HepG2 (cell line): ENCODE results near the gene MPZL3. TPM values are rescaled to one million over a fixed set of nuclear protein-coding genes. Genes with fewer than 3 reads are reported as not detected.
A peak's percentile ranks its signal among the peaks of the same experiment; 100 is the strongest.

Source experiments
- AGO2 ChIP-seq: fragments of 200-400 bp; formaldehyde crosslinking; optimal IDR thresholded peaks from 2 replicates; pipeline ENCODE3; 2017; ENCODE audit warnings: mild to moderate bottlenecking, low read depth, low read length, moderate library complexity
- CBX5 ChIP-seq: sonication (generic); formaldehyde crosslinking; IDR thresholded peaks from 2 replicates; pipeline ENCODE4 v1.4.0; 2020; ENCODE audit warnings: missing genetic modification reagents, borderline replicate concordance
- EP300 ChIP-seq, 3 experiments: sonication (generic) in 1 of 3; formaldehyde crosslinking in 1 of 3; IDR thresholded peaks; 2 replicates each; pipeline versions ENCODE4 v1.5.1 to v1.6.1; 2011 to 2020; ENCODE audit warnings: low read depth in 2 of 3, low read length in 2 of 3, borderline replicate concordance in 1 of 3, improper control_type of control experiment in 1 of 3, mild to moderate bottlenecking in 1 of 3, missing genetic modification reagents in 1 of 3, moderate library complexity in 1 of 3
- FOSL2 ChIP-seq: sonication (generic); formaldehyde crosslinking; IDR thresholded peaks from 2 replicates; pipeline ENCODE4 v1.4.0; 2020; ENCODE audit warnings: missing genetic modification reagents
- HOXA3 ChIP-seq: sonication (generic); formaldehyde crosslinking; IDR thresholded peaks from 2 replicates; pipeline ENCODE4 v1.5.0; 2020; ENCODE audit warnings: missing genetic modification reagents
- HOXD1 ChIP-seq: sonication (generic); formaldehyde crosslinking; IDR thresholded peaks from 2 replicates; pipeline ENCODE4 v1.5.0; 2020; ENCODE audit warnings: missing genetic modification reagents
- KLF6 ChIP-seq: IDR thresholded peaks from 2 replicates; pipeline ENCODE4 v1.8.0; 2016; ENCODE audit warnings: missing biosample characterization, missing genetic modification reagents
- MIXL1 ChIP-seq: IDR thresholded peaks from 2 replicates; pipeline ENCODE4 v1.6.1; 2016
- NCOA2 ChIP-seq: sonication (generic); formaldehyde crosslinking; IDR thresholded peaks from 2 replicates; pipeline ENCODE4 v1.8.0; 2022; ENCODE audit warnings: inconsistent platforms
- PHF21A ChIP-seq: sonication (generic); formaldehyde crosslinking; IDR thresholded peaks from 2 replicates; pipeline ENCODE4 v1.5.0; 2020; ENCODE audit warnings: mild to moderate bottlenecking, missing genetic modification reagents
- PPARG ChIP-seq: conservative IDR thresholded peaks from 2 replicates; pipeline ENCODE4 v1.6.1; 2016; ENCODE audit warnings: missing biosample characterization, missing genetic modification reagents
- REPIN1 ChIP-seq: sonication (generic); formaldehyde crosslinking; IDR thresholded peaks from 2 replicates; pipeline ENCODE4 v1.8.0; 2022; ENCODE audit warnings: missing genetic modification reagents, low read depth, mild to moderate bottlenecking, borderline replicate concordance
- SMAD1 ChIP-seq: sonication (generic); formaldehyde crosslinking; IDR thresholded peaks from 2 replicates; pipeline ENCODE4 v1.4.0; 2020; ENCODE audit warnings: missing genetic modification reagents, low read depth, mild to moderate bottlenecking, borderline replicate concordance
- SOX13 ChIP-seq, 3 experiments: fragments of 450-650 bp in 1 of 3; sonication (generic) in 1 of 3; formaldehyde crosslinking in 1 of 3; IDR thresholded peaks in 2 of 3; conservative IDR thresholded peaks in 1 of 3; 2 replicates each; pipeline versions ENCODE4 v1.5.0 to v1.6.1; 2016 to 2020; ENCODE audit warnings: antibody characterized with exemption in 1 of 3, mild to moderate bottlenecking in 1 of 3, missing compliant biosample characterization in 1 of 3, missing genetic modification reagents in 1 of 3, moderate library complexity in 1 of 3
- STAG1 ChIP-seq: sonication (generic); formaldehyde crosslinking; IDR thresholded peaks from 2 replicates; pipeline ENCODE4 v1.4.0; 2020; ENCODE audit warnings: missing genetic modification reagents
- TCF7 ChIP-seq: sonication (generic); IDR thresholded peaks from 2 replicates; pipeline ENCODE4 v1.6.1; 2016; ENCODE audit warnings: antibody characterized with exemption, low read depth
- ZBTB10 ChIP-seq: sonication (generic); formaldehyde crosslinking; IDR thresholded peaks from 2 replicates; pipeline ENCODE4 v1.4.0; 2020; ENCODE audit warnings: missing genetic modification reagents, borderline replicate concordance
- ZBTB7B ChIP-seq: sonication (generic); formaldehyde crosslinking; IDR thresholded peaks from 2 replicates; pipeline ENCODE4 v1.4.0; 2020; ENCODE audit warnings: missing genetic modification reagents
- ZMYM4 ChIP-seq: sonication (generic); formaldehyde crosslinking; IDR thresholded peaks from 2 replicates; pipeline ENCODE4 v1.8.1; 2023; ENCODE audit warnings: mild to moderate bottlenecking, missing genetic modification reagents
- ZNF180 ChIP-seq: sonication (generic); formaldehyde crosslinking; IDR thresholded peaks from 2 replicates; pipeline ENCODE4 v1.4.0; 2020; ENCODE audit warnings: low read depth, missing genetic modification reagents, borderline replicate concordance
- ZNF350 ChIP-seq: sonication (generic); formaldehyde crosslinking; IDR thresholded peaks from 2 replicates; pipeline ENCODE4 v1.4.0; 2020; ENCODE audit warnings: mild to moderate bottlenecking, low read depth, missing genetic modification reagents, borderline replicate concordance
- ZNF543 ChIP-seq: sonication (generic); formaldehyde crosslinking; IDR thresholded peaks from 2 replicates; pipeline ENCODE4 v1.4.0; 2020; ENCODE audit warnings: mild to moderate bottlenecking, missing genetic modification reagents
- polyA plus RNA-seq, 8 experiments: library from polyadenylated mRNA; depleted of rRNA in 3 of 8; stranded (reverse) in 7 of 8; unstranded in 1 of 8; fragments of >200 nt; fragmentation: Illumina TruSeq in 4 of 8; extraction: Trizol in 4 of 8; gene quantifications; 2 replicates each; pipeline versions ENCODE4 v1.2.1 to v1.2.3, GENCODE V29; 2011 to 2016; ENCODE audit warnings: low read depth in 4 of 8, missing spikeins in 1 of 8, mixed read lengths in 1 of 8; ENCODE audit not compliant: insufficient read depth in 1 of 8
- total RNA-seq, 5 experiments: library from RNA; depleted of rRNA; stranded (reverse); fragments of >200 nt; fragmentation: Illumina TruSeq; extraction: Trizol; gene quantifications; 2 replicates each; pipeline ENCODE4 v1.2.3, GENCODE V29; 2016; ENCODE audit warnings: low read depth in 1 of 5
- TF ChIP-seq, protein P1 (sequence below): IDR thresholded peaks from 2 replicates; pipeline ENCODE4 v1.6.1; 2012; ENCODE audit warnings: inconsistent platforms
- TF ChIP-seq, protein P2 (sequence below): sonication (generic); formaldehyde crosslinking; IDR thresholded peaks from 2 replicates; pipeline ENCODE4 v1.8.0; 2022; ENCODE audit warnings: mild to moderate bottlenecking, missing genetic modification reagents

MPZL3 gene
- total and polyA plus RNA-seq, 2 of the 13 experiments (the other 11 are each of a cell fraction or from before 2014, with no cell fraction given) = 5.3 to 9.3 TPM

- TF ChIP-seq TCF7 = no peak
- peak; percentile 57; the same call in 1 of the 2 replicates for TF ChIP-seq SMAD1 (CRISPR knock-in tag)
- peak; percentile 36; the same call in 1 of the 2 replicates for TF ChIP-seq ZNF350 (CRISPR knock-in tag)
- TF ChIP-seq, protein P1, sequence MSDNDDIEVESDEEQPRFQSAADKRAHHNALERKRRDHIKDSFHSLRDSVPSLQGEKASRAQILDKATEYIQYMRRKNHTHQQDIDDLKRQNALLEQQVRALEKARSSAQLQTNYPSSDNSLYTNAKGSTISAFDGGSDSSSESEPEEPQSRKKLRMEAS = peak; percentile 55; the same call in 1 of the 2 replicates
- TF ChIP-seq ZNF180 (CRISPR knock-in tag) = no peak
- peak in 1 of 2 experiments; percentile 18; a peak in 1 of 4 replicates for TF ChIP-seq EP300 (IDR thresholded peaks at IDR 0.05; ENCODE audit: low read depth in 2 of 2, low read length in 2 of 2)
- TF ChIP-seq EP300 (CRISPR knock-in tag; IDR thresholded peaks at IDR 0.05; ENCODE audit: borderline replicate concordance) = no peak
- TF ChIP-seq ZBTB10 (CRISPR knock-in tag) = no peak
- no peak for TF ChIP-seq HOXD1 (CRISPR knock-in tag)
- TF ChIP-seq AGO2 = no peak
- TF ChIP-seq STAG1 (CRISPR knock-in tag) = peak; percentile 19; the same call in 1 of the 2 replicates
- TF ChIP-seq KLF6 (CRISPR knock-in tag) = no peak
- TF ChIP-seq FOSL2 = peak; percentile 72
- TF ChIP-seq REPIN1 = peak; percentile 21; the same call in 1 of the 2 replicates
- TF ChIP-seq, protein P2, sequence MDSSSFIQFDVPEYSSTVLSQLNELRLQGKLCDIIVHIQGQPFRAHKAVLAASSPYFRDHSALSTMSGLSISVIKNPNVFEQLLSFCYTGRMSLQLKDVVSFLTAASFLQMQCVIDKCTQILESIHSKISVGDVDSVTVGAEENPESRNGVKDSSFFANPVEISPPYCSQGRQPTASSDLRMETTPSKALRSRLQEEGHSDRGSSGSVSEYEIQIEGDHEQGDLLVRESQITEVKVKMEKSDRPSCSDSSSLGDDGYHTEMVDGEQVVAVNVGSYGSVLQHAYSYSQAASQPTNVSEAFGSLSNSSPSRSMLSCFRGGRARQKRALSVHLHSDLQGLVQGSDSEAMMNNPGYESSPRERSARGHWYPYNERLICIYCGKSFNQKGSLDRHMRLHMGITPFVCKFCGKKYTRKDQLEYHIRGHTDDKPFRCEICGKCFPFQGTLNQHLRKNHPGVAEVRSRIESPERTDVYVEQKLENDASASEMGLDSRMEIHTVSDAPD (CRISPR knock-in tag) = no peak
- no peak for TF ChIP-seq SOX13 (IDR thresholded peaks at IDR 0.05)
- TF ChIP-seq SOX13 (CRISPR knock-in tag; conservative IDR thresholded peaks at IDR 0.05 in 1 of 2, IDR thresholded peaks at IDR 0.05 in 1 of 2) = peak in 1 of 2 experiments; percentile 3; a peak in 1 of 4 replicates
- peak; percentile 30; the same call in 1 of the 2 replicates for TF ChIP-seq NCOA2 (CRISPR knock-in tag)
- peak; percentile 24; the same call in 1 of the 2 replicates for TF ChIP-seq ZMYM4 (CRISPR knock-in tag)
- no peak for TF ChIP-seq PPARG (CRISPR knock-in tag)
- TF ChIP-seq CBX5 = peak; percentile 45; the same call in 1 of the 2 replicates
- TF ChIP-seq ZNF543 (CRISPR knock-in tag) = no peak
- TF ChIP-seq PHF21A (CRISPR knock-in tag) = peak; percentile 65
- TF ChIP-seq ZBTB7B = 0 out of 2 replicates have a peak, but pooled peaks have one; percentile 26
- 0 out of 2 replicates have a peak, but pooled peaks have one; percentile 38 for TF ChIP-seq MIXL1
- peak; percentile 18 for TF ChIP-seq HOXA3 (CRISPR knock-in tag)
These were observed 11.8 kb upstream of the MPZL3 start, which contains the start of gene MPZL2 (continued) for GRCh38 chr11:118263695-118264568.
